HFFc6 (cell line): ENCODE measurements around the gene DCBLD2. TPM values are rescaled to one million over a fixed set of nuclear protein-coding genes. Genes with fewer than 3 reads are reported as not detected.

Experiments used
- DNase-seq: peaks from one replicate; pipeline ENCODE4 v3.0.0-alpha.2; 2018
- H3K27ac Mint-ChIP-seq: 2 replicates; pipeline ENCODE4 v1.8.0; 2020; ENCODE audit warnings: mild to moderate bottlenecking, mixed read lengths
- H3K27me3 Mint-ChIP-seq: 2 replicates; pipeline ENCODE4 v1.8.0; 2021; ENCODE audit warnings: mild to moderate bottlenecking, moderate library complexity, mixed read lengths; ENCODE audit not compliant: insufficient read depth
- H3K36me3 Mint-ChIP-seq: 2 replicates; pipeline ENCODE4 v1.8.0; 2021; ENCODE audit warnings: low read depth, mixed read lengths
- H3K4me1 Mint-ChIP-seq: 2 replicates; pipeline ENCODE4 v1.8.0; 2020; ENCODE audit warnings: low read depth, mixed read lengths
- H3K4me3 Mint-ChIP-seq: 2 replicates; pipeline ENCODE4 v1.8.0; 2020; ENCODE audit warnings: mild to moderate bottlenecking, moderate library complexity, mixed read lengths
- H3K9me3 Mint-ChIP-seq: 2 replicates; pipeline ENCODE4 v1.8.0; 2020; ENCODE audit warnings: mild to moderate bottlenecking, mixed read lengths
- CTCF ChIP-seq: fragments of 200-600 bp; sonication (generic); IDR thresholded peaks from 2 replicates; pipeline ENCODE4 v1.5.0; 2021; ENCODE audit warnings: antibody characterized with exemption, mild to moderate bottlenecking
- total RNA-seq, 6 experiments: library from RNA; stranded (reverse); fragmentation: NEBNext Ultra II Directional; extraction: Animal tissue kit (Norgen Biotek cat#: 25700); gene quantifications; 2 replicates in 1 of 6; 3 replicates in 5 of 6; pipeline ENCODE4 v1.2.3, GENCODE V29; 2021

DCBLD2 gene
- total RNA-seq, 6 experiments from 2014 or later = 199 to 436 (median 233) TPM

- peak overlapping the region; percentile 10; the same call in 1 of the 2 replicates for H3K27ac Mint-ChIP-seq
- peaks cover 2% of the 10 kb centered on the region for H3K27me3 Mint-ChIP-seq
- H3K36me3 Mint-ChIP-seq = peaks cover 53% of the 10 kb centered on the region
- H3K4me3 Mint-ChIP-seq = no peak overlapping the region
- peaks cover 27% of the 10 kb centered on the region for H3K4me1 Mint-ChIP-seq
- H3K9me3 Mint-ChIP-seq = no peaks in the 10 kb centered on the region
- no peak for TF ChIP-seq CTCF
- DNase-seq = no peak
Measured at GRCh38 chr3:98808071-98808470, 93.4 kb downstream of the DCBLD2 start.

GRCh38 chr3:98807561-98807960 lies 93.9 kb downstream of the DCBLD2 start:
- H3K4me1 Mint-ChIP-seq = peaks cover 27% of the 10 kb centered on the region
- no peak for DNase-seq
- peak overlapping the region; percentile 40 for H3K27ac Mint-ChIP-seq
- peaks cover 57% of the 10 kb centered on the region for H3K36me3 Mint-ChIP-seq
- H3K4me3 Mint-ChIP-seq = no peak overlapping the region
- H3K27me3 Mint-ChIP-seq = peaks cover 2% of the 10 kb centered on the region
- TF ChIP-seq CTCF = no peak
- no peaks in the 10 kb centered on the region for H3K9me3 Mint-ChIP-seq

GRCh38 chr3:98807011-98807410 lies 94.5 kb downstream of the DCBLD2 start:
- Mint-ChIP-seq H3K9me3 (no peaks in the 10 kb centered on the region), H3K4me3 (no peak overlapping the region; the same call in 1 of the 2 replicates), H3K27me3 (peaks cover 2% of the 10 kb centered on the region), H3K4me1 (peaks cover 27% of the 10 kb centered on the region), H3K27ac (peak overlapping the region; percentile 40), H3K36me3 (peaks cover 62% of the 10 kb centered on the region)
- no peak for DNase-seq
- TF ChIP-seq CTCF = no peak

GRCh38 chr3:98806521-98806920 lies 95.0 kb downstream of the DCBLD2 start:
- Mint-ChIP-seq H3K4me1 (peaks cover 27% of the 10 kb centered on the region), H3K27ac (peak overlapping the region; percentile 40), H3K27me3 (peaks cover 2% of the 10 kb centered on the region), H3K36me3 (peaks cover 64% of the 10 kb centered on the region), H3K4me3 (no peak overlapping the region; the same call in 1 of the 2 replicates), H3K9me3 (no peaks in the 10 kb centered on the region)
- DNase-seq = no peak
- TF ChIP-seq CTCF = no peak

- DNase-seq = no peak
- Mint-ChIP-seq H3K9me3 (no peaks in the 10 kb centered on the region), H3K4me1 (peaks cover 31% of the 10 kb centered on the region), H3K27me3 (peaks cover 2% of the 10 kb centered on the region), H3K36me3 (peaks cover 71% of the 10 kb centered on the region), H3K4me3 (no peak overlapping the region), H3K27ac (no peak overlapping the region)
- no peak for TF ChIP-seq CTCF
Measured at GRCh38 chr3:98805571-98805970, 95.9 kb downstream of the DCBLD2 start.
